ENCODE measurements around the gene MYZAP.

GRCh38 chr15:57626713-57627440 lies 35.2 kb downstream of the MYZAP start:
- TF ChIP-seq ZBTB34 (CRISPR knock-in tag; IDR thresholded peaks at IDR 0.05) (no peak), POLR2AphosphoS5 (IDR thresholded peaks at IDR 0.05; ENCODE audit: control insufficient read depth, insufficient read depth, low read depth, low read length) (no peak), TCF3 (CRISPR knock-in tag; IDR thresholded peaks at IDR 0.05) (no peak), ZNF449 (CRISPR knock-in tag; IDR thresholded peaks at IDR 0.05) (no peak), ZNF408 (CRISPR knock-in tag; IDR thresholded peaks at IDR 0.05; ENCODE audit: low read depth) (no peak), MAFK (IDR thresholded peaks at IDR 0.05; ENCODE audit: low read length) (no peak), IFI16 (CRISPR knock-in tag; IDR thresholded peaks at IDR 0.05) (no peak), POLR2A (conservative IDR thresholded peaks at IDR 0.05) (no peak)
- TF ChIP-seq, protein P1, sequence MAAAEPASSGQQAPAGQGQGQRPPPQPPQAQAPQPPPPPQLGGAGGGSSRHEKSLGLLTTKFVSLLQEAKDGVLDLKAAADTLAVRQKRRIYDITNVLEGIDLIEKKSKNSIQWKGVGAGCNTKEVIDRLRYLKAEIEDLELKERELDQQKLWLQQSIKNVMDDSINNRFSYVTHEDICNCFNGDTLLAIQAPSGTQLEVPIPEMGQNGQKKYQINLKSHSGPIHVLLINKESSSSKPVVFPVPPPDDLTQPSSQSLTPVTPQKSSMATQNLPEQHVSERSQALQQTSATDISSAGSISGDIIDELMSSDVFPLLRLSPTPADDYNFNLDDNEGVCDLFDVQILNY (CRISPR knock-in tag; IDR thresholded peaks at IDR 0.05), result no peak
